PC-3 (cell line): ENCODE data around the gene STXBP1.

Experiments used
- CTCF ChIP-seq: fragments of 300-600 bp; sonication (generic); conservative IDR thresholded peaks from 2 replicates; pipeline ENCODE4 v1.5.1; 2017; ENCODE audit warnings: antibody characterized with exemption, low read depth, mild to moderate bottlenecking, low read length
- EZH2 ChIP-seq: fragments of 300-600 bp; sonication (generic); IDR thresholded peaks from one replicate; pipeline ENCODE4 v1.6.1; 2017; ENCODE audit warnings: antibody characterized with exemption, mild to moderate bottlenecking, low read length; ENCODE audit not compliant: unreplicated experiment
- EZH2phosphoT487 ChIP-seq: fragments of 300-600 bp; sonication (generic); IDR thresholded peaks from 2 replicates; pipeline ENCODE4 v1.6.1; 2018; ENCODE audit warnings: mild to moderate bottlenecking, antibody characterized with exemption, low read length, borderline replicate concordance

DNA sequence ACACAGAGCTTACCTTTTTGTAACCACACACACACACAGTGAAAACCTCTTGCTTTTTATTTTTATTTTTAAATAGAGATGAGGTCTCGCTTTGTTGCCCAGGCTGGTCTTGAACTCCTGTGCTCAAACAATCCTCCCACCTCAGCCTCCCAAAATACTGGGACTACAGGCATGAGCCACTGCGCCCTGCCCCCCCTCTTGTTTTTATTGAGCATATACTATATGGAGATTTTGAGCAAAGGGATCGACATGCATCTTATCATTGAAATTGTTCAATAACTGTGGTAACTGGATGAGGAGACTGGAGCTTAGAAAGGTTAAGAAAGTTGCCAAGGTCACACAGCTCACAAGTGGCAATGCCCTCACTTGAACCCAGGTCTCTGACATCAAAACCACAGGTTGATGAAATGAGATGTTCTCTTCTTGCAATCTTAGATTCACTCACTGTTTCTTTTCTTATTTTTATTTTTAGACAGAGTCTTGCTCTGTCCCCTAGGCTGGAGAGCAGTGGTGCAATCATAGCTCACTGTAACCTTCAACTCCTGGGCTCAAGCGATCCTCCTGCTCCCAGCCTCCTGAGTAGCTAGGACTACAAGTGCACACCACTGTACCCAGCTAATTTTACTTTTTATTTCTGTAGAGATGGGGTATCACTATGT is 26.8 kb upstream of the STXBP1 start:
- TF ChIP-seq CTCF (no peak), EZH2 (no peak), EZH2phosphoT487 (no peak)
